ENCODE data around the gene RASSF1. TPM values are rescaled to one million over a fixed set of nuclear protein-coding genes. Genes with fewer than 3 reads are reported as not detected.

Gene RASSF1
- polyA plus RNA-seq, 2 of the 4 experiments (the other 2 are of a cell fraction) = 14.4 to 15.4 TPM

GRCh38 chr3:50324351-50325112 lies 16.1 kb downstream of the RASSF1 start:
- FAIRE-seq = no peak
- ChIA-PET CTCF (interaction anchor here (0.5 to 5.1 kb wide), 28 partner anchors 10 to 322 kb away, joined by 3 to 56 read pairs (median 4); partner anchors contain the start of genes GNAI2, GNAT1, HYAL1 and HYAL3), POLR2A (interaction anchor here (1.0 kb wide), 2 partner anchors 13 to 44 kb away, joined by 4 to 7 read pairs; no protein-coding TSS in a partner anchor)
- Histone ChIP-seq H3K4me2 (no peak overlapping the region), H3K9me3 (no peaks in the 10 kb centered on the region), H3K27ac (no peak overlapping the region), H3K4me3 (no peak overlapping the region), H3K4me1 (peaks cover 28% of the 10 kb centered on the region)
- peak; percentile 73 to 78 for DNase-seq (ENCODE audit: low read depth in 1 of 2, low spot score in 1 of 2)
- TF ChIP-seq ESRRA (IDR thresholded peaks at IDR 0.05; ENCODE audit: borderline replicate concordance, low read length) (no peak), GATA3 (IDR thresholded peaks at IDR 0.05; ENCODE audit: borderline replicate concordance) (no peak), RAD21 (conservative IDR thresholded peaks at IDR 0.05 in 1 of 2, IDR thresholded peaks at IDR 0.05 in 1 of 2) (peak; percentile 63 to 75), FOSB (CRISPR knock-in tag; IDR thresholded peaks at IDR 0.05) (no peak), PHF8 (IDR thresholded peaks at IDR 0.05; ENCODE audit: borderline replicate concordance, low read depth) (no peak), JUN (IDR thresholded peaks at IDR 0.05) (no peak), NFE2L2 (conservative IDR thresholded peaks at IDR 0.05; ENCODE audit: low read length) (no peak), HOXB13 (CRISPR knock-in tag; IDR thresholded peaks at IDR 0.05; ENCODE audit: low read depth) (no peak), RNF2 (IDR thresholded peaks at IDR 0.05; ENCODE audit: borderline replicate concordance, low read depth) (no peak), HMGXB4 (CRISPR knock-in tag; IDR thresholded peaks at IDR 0.05; ENCODE audit: borderline replicate concordance) (no peak), HDAC2 (IDR thresholded peaks at IDR 0.05) (no peak), TP53 (CRISPR knock-in tag; IDR thresholded peaks at IDR 0.05) (no peak), NR3C1 (IDR thresholded peaks at IDR 0.05) (no peak), ZFP36 (IDR thresholded peaks at IDR 0.05; ENCODE audit: borderline replicate concordance, partially characterized antibody) (no peak), SMC3 (IDR thresholded peaks at IDR 0.05) (peak; percentile 55), RARB (CRISPR knock-in tag; IDR thresholded peaks at IDR 0.05) (no peak), RFX5 (IDR thresholded peaks at IDR 0.05) (no peak), TFCP2L1 (CRISPR knock-in tag; IDR thresholded peaks at IDR 0.05) (no peak), MAX (IDR thresholded peaks at IDR 0.05) (no peak), MAZ (IDR thresholded peaks at IDR 0.05; ENCODE audit: borderline replicate concordance, low read depth, low read length) (no peak)
- TF ChIP-seq, protein P1, sequence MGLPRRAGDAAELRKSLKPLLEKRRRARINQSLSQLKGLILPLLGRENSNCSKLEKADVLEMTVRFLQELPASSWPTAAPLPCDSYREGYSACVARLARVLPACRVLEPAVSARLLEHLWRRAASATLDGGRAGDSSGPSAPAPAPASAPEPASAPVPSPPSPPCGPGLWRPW (IDR thresholded peaks at IDR 0.05) = no peak
- TF ChIP-seq, protein P2, sequence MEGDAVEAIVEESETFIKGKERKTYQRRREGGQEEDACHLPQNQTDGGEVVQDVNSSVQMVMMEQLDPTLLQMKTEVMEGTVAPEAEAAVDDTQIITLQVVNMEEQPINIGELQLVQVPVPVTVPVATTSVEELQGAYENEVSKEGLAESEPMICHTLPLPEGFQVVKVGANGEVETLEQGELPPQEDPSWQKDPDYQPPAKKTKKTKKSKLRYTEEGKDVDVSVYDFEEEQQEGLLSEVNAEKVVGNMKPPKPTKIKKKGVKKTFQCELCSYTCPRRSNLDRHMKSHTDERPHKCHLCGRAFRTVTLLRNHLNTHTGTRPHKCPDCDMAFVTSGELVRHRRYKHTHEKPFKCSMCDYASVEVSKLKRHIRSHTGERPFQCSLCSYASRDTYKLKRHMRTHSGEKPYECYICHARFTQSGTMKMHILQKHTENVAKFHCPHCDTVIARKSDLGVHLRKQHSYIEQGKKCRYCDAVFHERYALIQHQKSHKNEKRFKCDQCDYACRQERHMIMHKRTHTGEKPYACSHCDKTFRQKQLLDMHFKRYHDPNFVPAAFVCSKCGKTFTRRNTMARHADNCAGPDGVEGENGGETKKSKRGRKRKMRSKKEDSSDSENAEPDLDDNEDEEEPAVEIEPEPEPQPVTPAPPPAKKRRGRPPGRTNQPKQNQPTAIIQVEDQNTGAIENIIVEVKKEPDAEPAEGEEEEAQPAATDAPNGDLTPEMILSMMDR (IDR thresholded peaks at IDR 0.05) = peak; percentile 63
- TF ChIP-seq, protein P3, sequence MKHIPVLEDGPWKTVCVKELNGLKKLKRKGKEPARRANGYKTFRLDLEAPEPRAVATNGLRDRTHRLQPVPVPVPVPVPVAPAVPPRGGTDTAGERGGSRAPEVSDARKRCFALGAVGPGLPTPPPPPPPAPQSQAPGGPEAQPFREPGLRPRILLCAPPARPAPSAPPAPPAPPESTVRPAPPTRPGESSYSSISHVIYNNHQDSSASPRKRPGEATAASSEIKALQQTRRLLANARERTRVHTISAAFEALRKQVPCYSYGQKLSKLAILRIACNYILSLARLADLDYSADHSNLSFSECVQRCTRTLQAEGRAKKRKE (CRISPR knock-in tag; IDR thresholded peaks at IDR 0.05; ENCODE audit: low read depth) = no peak
- 0% methylated on average over 1 of the region's 4 CpGs for WGBS (ENCODE audit: missing lambda C conversion rate)
- ATAC-seq = peak; percentile 47 to 67; a peak in 5 of 6 replicates
